Gastrocnemius medialis (tissue), 4 donors: Measurements from ENCODE around the gene RARG.

Experiments
- CTCF ChIP-seq, 5 experiments: fragments of 450-650 bp in 3 of 5; fragments of 200-600 bp in 2 of 5; sonication (generic) in 2 of 5; IDR thresholded peaks in 4 of 5; conservative IDR thresholded peaks in 1 of 5; 1 replicate in 4 of 5; 2 replicates in 1 of 5; pipeline ENCODE4 v1.5.1; 2016 to 2019; ENCODE audit warnings: antibody characterized with exemption in 5 of 5, mild to moderate bottlenecking in 3 of 5, moderate library complexity in 3 of 5
- POLR2A ChIP-seq, 2 donors: fragments of 450-650 bp; IDR thresholded peaks; one replicate each; pipeline ENCODE4 v1.6.1; 2017; ENCODE audit warnings: antibody characterized with exemption in 2 of 2, mild to moderate bottlenecking in 2 of 2, moderate library complexity in 2 of 2

GRCh38 chr12:53182903-53183302 lies 49.1 kb downstream of the RARG start:
- TF ChIP-seq CTCF (IDR thresholded peaks at IDR 0.05 in 4 of 5, conservative IDR thresholded peaks at IDR 0.05 in 1 of 5) (no peak), POLR2A (IDR thresholded peaks at IDR 0.05) (no peak)
